Fibroblast of lung (primary cell): ENCODE measurements around the gene STKLD1. TPM values are rescaled to one million over a fixed set of nuclear protein-coding genes. Genes with fewer than 3 reads are reported as not detected.
"Not testable (repeated sequence)": the region's sequence is repeated elsewhere in the genome, so short reads cannot be mapped to it uniquely, and the experiment has no call there.

ENCODE experiments used
- DNase-seq, 2 donors: peaks; one replicate each; pipeline versions ENCODE4 v3.0.0 to v3.0.0-alpha.2; 2010; ENCODE audit warnings: low read depth in 2 of 2
- H2AFZ ChIP-seq: 2 replicates; pipeline ENCODE4 v1.5.1; 2012; ENCODE audit warnings: low read length, control low read depth, inconsistent platforms
- H3K27ac ChIP-seq: 2 replicates; pipeline ENCODE4 v1.5.1; 2011; ENCODE audit warnings: low read length, control low read depth; ENCODE audit not compliant: insufficient read depth
- H3K27me3 ChIP-seq: 2 replicates; pipeline ENCODE4 v1.5.1; 2011; ENCODE audit warnings: mild to moderate bottlenecking, low read length; ENCODE audit not compliant: control insufficient read depth, insufficient read depth
- H3K36me3 ChIP-seq: 2 replicates; pipeline ENCODE4 v1.5.1; 2011; ENCODE audit warnings: low read length; ENCODE audit not compliant: control insufficient read depth, insufficient read depth
- H3K4me1 ChIP-seq: 2 replicates; pipeline ENCODE4 v1.5.1; 2011; ENCODE audit warnings: low read length; ENCODE audit not compliant: control insufficient read depth, insufficient read depth; ENCODE audit errors: extremely low read depth
- H3K4me2 ChIP-seq: 2 replicates; pipeline ENCODE4 v1.5.1; 2011; ENCODE audit warnings: low read length, control low read depth; ENCODE audit not compliant: insufficient read depth; ENCODE audit errors: extremely low read depth
- H3K4me3 ChIP-seq, 4 experiments: fragments of 200-600 bp in 1 of 4; sonication (generic) in 1 of 4; replicated peaks in 1 of 4; 2 replicates each; pipeline ENCODE4 v1.5.1; 2011 to 2016; ENCODE audit warnings: low read length in 4 of 4, low read depth in 3 of 4, mild to moderate bottlenecking in 3 of 4, control low read depth in 2 of 4, inconsistent platforms in 1 of 4, mixed read lengths in 1 of 4; ENCODE audit not compliant: insufficient read depth in 1 of 4; ENCODE audit errors: control extremely low read depth in 1 of 4
- H3K79me2 ChIP-seq: 2 replicates; pipeline ENCODE4 v1.5.1; 2012; ENCODE audit warnings: mild to moderate bottlenecking, low read length, inconsistent platforms; ENCODE audit not compliant: control insufficient read depth, insufficient read depth
- H3K9ac ChIP-seq: 2 replicates; pipeline ENCODE4 v1.5.1; 2011; ENCODE audit warnings: mild to moderate bottlenecking, low read length, control low read depth; ENCODE audit not compliant: insufficient read depth
- H3K9me3 ChIP-seq: 2 replicates; pipeline ENCODE4 v1.5.1; 2012; ENCODE audit warnings: low read depth, low read length; ENCODE audit not compliant: control insufficient read depth, insufficient read depth
- H4K20me1 ChIP-seq: 2 replicates; pipeline ENCODE4 v1.5.1; 2011; ENCODE audit warnings: low read length; ENCODE audit not compliant: control insufficient read depth, insufficient read depth; ENCODE audit errors: extremely low read depth
- EZH2 ChIP-seq: IDR thresholded peaks from 2 replicates; pipeline ENCODE4 v1.5.1; 2012; ENCODE audit warnings: low read length, control low read depth, mild to moderate bottlenecking; ENCODE audit errors: missing control alignments
- polyA plus RNA-seq, 2 donors: library from polyadenylated mRNA; depleted of rRNA in 1 of 2; stranded (reverse) in 1 of 2; unstranded in 1 of 2; fragments of >200 nt; gene quantifications; 2 replicates each; pipeline ENCODE4 v1.2.1, GENCODE V29; 2011 to 2012; ENCODE audit warnings: missing spikeins in 1 of 2
- total RNA-seq: library from RNA; depleted of rRNA; stranded (reverse); fragments of >200 nt; gene quantifications from 2 replicates; pipeline ENCODE4 v1.2.1, GENCODE V29; 2014
- TF ChIP-seq, protein P1 (sequence below), 2 donors: IDR thresholded peaks in 1 of 2; conservative IDR thresholded peaks in 1 of 2; 1 replicate in 1 of 2; 2 replicates in 1 of 2; pipeline ENCODE4 v1.5.1; 2011 to 2012; ENCODE audit warnings: low read length in 2 of 2, control low read depth in 1 of 2, inconsistent platforms in 1 of 2, low read depth in 1 of 2, mild to moderate bottlenecking in 1 of 2

The STKLD1 gene
- total and polyA plus RNA-seq, 2 donors (not counting 1 experiment from before 2014, with no cell fraction given): 0.79 to 0.99 TPM

DNA sequence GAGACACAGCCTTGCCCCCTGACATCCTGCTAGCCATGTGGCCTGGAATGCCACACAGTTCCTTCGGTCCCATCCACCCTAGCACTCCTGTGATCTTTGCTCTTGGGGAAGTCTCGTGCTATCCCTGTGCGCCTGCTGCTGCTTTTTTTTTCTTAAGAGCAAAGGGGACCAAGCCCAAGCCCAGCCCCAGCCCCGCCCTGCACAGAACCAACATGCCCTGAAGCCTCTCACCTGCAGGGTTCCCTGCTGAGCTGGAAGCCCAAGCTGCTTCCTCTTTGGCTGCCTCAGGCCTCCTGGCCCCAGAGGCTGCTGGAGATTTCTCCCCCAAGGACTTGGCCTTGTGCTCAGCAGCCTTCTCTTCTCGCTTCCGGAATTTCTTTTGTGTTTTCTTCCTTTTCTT, 42.0 kb upstream of the STKLD1 start:
- Histone ChIP-seq H3K9ac (no peak overlapping the region), H3K4me3 (no peak overlapping the region), H3K4me2 (no peak overlapping the region), H4K20me1 (no peaks in the 10 kb centered on the region), H3K79me2 (peaks cover 13% of the 10 kb centered on the region), H3K36me3 (peaks cover 24% of the 10 kb centered on the region), H3K27ac (no peak overlapping the region), H3K4me1 (peaks cover 2% of the 10 kb centered on the region), H3K9me3 (no peaks in the 10 kb centered on the region), H2AFZ (no peak overlapping the region), H3K27me3 (no peaks in the 10 kb centered on the region)
- no peak for DNase-seq
- no peak for TF ChIP-seq EZH2
- TF ChIP-seq, protein P1, sequence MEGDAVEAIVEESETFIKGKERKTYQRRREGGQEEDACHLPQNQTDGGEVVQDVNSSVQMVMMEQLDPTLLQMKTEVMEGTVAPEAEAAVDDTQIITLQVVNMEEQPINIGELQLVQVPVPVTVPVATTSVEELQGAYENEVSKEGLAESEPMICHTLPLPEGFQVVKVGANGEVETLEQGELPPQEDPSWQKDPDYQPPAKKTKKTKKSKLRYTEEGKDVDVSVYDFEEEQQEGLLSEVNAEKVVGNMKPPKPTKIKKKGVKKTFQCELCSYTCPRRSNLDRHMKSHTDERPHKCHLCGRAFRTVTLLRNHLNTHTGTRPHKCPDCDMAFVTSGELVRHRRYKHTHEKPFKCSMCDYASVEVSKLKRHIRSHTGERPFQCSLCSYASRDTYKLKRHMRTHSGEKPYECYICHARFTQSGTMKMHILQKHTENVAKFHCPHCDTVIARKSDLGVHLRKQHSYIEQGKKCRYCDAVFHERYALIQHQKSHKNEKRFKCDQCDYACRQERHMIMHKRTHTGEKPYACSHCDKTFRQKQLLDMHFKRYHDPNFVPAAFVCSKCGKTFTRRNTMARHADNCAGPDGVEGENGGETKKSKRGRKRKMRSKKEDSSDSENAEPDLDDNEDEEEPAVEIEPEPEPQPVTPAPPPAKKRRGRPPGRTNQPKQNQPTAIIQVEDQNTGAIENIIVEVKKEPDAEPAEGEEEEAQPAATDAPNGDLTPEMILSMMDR (conservative IDR thresholded peaks at IDR 0.05 in 1 of 2, IDR thresholded peaks at IDR 0.05 in 1 of 2; ENCODE audit: low read depth in 1 of 2, low read length in 2 of 2): no peak

DNA sequence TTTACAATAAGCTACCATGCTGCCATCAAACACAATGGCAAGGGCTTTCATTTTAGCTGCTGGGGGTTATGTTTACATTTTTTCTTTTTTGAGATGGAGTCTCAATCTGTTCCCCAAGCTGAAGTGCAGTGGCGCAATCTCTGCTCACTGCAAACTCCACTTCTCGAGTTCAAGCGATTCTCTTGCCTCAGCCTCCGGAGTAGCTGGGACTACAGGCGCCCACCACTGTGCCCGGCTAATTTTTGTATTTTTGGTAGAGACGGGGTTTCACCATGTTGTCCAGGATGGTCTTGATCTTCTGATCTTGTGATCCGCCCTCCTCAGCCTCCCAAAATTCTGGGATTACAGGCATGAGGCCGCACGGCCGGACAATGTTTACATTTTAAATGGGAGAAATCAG, 41.3 kb upstream of the STKLD1 start:
- H3K9me3 ChIP-seq, H3K27me3 ChIP-seq, H3K27ac ChIP-seq, DNase-seq, H3K4me1 ChIP-seq, H4K20me1 ChIP-seq, H2AFZ ChIP-seq: not testable (repeated sequence)
- H3K79me2 ChIP-seq: peaks cover 13% of the 10 kb centered on the region
- H3K36me3 ChIP-seq: peaks cover 24% of the 10 kb centered on the region
- peak overlapping the region; percentile 95 for H3K4me2 ChIP-seq
- peak overlapping the region; percentile 75 for H3K9ac ChIP-seq
- H3K4me3 ChIP-seq: peak overlapping the region in 3 of 4 experiments; percentile 69 to 97 (median 96)

DNA sequence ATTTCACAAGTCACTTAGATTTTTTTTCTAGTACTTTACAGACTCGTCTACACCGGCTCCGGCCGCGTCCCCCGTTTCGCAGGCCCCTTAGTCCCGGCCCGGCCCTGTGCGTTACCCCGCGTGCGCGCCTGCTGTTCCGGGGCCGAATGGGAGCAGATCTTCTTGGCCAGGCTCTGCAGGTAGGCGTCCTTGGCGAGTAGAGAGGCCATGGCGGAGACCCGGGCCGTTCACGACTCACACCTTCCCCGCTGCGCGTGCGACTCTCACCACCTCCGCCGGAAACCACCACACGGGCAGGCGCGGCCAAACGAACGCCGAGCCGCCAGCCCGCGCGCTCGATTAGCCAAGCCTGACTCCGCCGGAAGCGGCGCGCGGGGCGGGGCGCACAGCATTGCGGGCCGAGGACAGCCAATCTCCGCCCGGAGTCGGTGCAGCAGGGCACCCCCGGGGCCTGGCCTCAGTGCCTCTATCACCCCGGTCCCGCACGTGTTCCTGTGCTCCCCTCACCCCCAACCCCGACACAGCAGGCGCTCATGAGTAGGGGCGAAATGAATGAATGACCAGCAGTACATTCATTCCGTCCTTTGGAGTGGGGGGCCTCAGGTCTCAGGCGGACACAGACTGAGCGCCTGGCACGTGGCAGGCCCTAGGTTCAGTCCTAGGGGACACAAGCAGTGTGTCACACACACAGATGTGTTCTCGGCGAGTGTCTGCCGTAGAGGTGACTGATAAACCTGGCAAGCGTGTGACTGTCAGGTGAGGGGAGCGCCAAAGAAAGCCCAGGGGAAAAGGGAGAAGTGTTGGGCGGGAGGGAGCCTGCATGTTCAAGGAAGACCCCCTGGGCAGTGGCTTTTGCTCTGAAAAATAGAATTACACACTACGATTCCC, 40.0 kb upstream of the STKLD1 start, which contains the start of gene SURF6:
TSS of gene SURF6 (minus strand) at position 265 of the 888 bp plus-strand sequence. CDS start at position 209, 56 bp downstream.
- Histone ChIP-seq H3K4me2 (peak within 1 kb of the TSS; percentile 95), H3K36me3 (peaks cover 30% of the 10 kb centered on the region), H3K4me1 (peaks cover 2% of the 10 kb centered on the region), H4K20me1 (no peaks in the 10 kb centered on the region), H3K27ac (peak within 1 kb of the TSS; percentile 68), H3K79me2 (peaks cover 13% of the 10 kb centered on the region), H3K4me3 (peak within 1 kb of the TSS; percentile 69 to 97 (median 96)), H3K9ac (peak within 1 kb of the TSS; percentile 75), H3K9me3 (no peaks in the 10 kb centered on the region), H2AFZ (peak within 1 kb of the TSS; percentile 86), H3K27me3 (no peaks in the 10 kb centered on the region)
- peak; percentile 82 to 90 for DNase-seq
- TF ChIP-seq, protein P1 (conservative IDR thresholded peaks at IDR 0.05 in 1 of 2, IDR thresholded peaks at IDR 0.05 in 1 of 2; ENCODE audit: low read depth in 1 of 2, low read length in 2 of 2): no peak
- no peak for TF ChIP-seq EZH2
